ENCODE data around the gene ARID5A.
"Not testable (repeated sequence)": the region's sequence is repeated elsewhere in the genome, so short reads cannot be mapped to it uniquely, and the experiment has no call there.

The ARID5A gene, protein sequence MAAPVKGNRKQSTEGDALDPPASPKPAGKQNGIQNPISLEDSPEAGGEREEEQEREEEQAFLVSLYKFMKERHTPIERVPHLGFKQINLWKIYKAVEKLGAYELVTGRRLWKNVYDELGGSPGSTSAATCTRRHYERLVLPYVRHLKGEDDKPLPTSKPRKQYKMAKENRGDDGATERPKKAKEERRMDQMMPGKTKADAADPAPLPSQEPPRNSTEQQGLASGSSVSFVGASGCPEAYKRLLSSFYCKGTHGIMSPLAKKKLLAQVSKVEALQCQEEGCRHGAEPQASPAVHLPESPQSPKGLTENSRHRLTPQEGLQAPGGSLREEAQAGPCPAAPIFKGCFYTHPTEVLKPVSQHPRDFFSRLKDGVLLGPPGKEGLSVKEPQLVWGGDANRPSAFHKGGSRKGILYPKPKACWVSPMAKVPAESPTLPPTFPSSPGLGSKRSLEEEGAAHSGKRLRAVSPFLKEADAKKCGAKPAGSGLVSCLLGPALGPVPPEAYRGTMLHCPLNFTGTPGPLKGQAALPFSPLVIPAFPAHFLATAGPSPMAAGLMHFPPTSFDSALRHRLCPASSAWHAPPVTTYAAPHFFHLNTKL

DNA sequence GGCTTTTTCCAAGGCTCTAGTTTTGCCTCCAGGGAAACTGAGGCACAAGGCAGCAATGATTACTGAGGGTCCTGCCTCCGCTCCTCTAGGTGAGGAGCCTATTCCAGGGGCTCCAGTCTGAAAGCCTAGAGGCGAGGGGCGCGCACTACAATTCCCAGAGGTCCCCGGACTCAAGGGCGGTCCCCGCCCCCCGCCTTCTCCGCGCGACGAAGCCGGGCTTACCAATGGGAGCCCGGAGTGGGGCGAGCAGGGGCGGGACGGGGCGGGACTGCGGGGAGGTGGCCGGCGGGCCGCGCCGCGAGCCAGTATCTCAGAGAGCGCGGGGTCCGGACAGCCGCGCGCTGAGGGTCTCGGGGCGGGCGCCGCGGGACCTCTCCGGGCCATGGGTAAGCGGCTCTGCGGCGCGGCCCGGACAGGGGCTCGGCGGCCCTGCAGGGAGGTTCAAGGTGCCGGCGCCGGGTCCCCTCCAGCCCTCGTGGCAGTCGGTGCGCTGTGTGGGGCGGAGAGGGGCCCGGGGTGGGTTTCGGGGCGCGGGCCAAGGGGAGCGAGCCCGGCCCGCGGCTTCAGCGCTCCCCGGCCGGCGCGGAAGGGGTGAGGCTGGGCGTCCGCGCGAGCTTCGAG lies at the start of gene ARID5A:
Gene ARID5A (plus strand): TSS at position 308 of the 621 bp plus-strand sequence. CDS start 75 bp downstream, at position 383.
- peak; percentile 92 for DNase-seq

DNA sequence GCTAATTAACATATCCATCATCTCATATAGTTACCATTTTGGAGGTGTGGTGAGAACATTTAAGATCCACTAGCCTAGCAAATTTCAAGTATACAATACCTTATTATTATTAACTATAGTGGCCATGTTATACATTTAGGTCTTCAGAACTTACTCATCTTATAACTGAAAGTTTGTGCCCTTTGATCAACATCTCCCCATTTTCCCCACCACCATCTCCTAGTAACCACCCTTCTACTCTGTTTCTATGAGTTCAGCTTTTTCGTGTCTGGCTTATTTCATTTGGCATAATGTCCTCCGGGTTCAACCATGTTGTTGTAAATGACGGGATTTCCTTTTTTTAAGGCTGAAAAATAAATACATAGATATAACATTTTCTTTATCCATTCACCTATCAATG lies 47.3 kb upstream of the ARID5A start:
- DNase-seq, result no peak

DNA sequence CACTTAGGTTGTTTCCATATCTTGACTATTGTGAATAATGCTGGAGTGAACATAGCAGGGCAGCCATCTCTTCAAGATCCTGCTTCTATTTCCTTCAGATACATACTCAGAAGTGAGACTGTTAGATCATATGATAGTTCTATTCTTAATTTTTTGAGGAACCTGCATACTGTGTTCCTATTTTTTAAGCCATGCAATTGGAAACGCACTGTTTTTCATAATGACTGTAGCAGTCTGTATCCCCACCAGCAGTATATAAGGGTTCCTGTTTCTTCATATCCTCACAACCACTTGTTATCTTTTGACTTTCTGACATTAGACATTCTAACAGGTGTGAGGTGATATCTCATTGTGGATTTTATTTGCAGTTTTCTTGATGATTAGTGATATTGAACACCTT lies 46.9 kb upstream of the ARID5A start:
- DNase-seq, result no peak

DNA sequence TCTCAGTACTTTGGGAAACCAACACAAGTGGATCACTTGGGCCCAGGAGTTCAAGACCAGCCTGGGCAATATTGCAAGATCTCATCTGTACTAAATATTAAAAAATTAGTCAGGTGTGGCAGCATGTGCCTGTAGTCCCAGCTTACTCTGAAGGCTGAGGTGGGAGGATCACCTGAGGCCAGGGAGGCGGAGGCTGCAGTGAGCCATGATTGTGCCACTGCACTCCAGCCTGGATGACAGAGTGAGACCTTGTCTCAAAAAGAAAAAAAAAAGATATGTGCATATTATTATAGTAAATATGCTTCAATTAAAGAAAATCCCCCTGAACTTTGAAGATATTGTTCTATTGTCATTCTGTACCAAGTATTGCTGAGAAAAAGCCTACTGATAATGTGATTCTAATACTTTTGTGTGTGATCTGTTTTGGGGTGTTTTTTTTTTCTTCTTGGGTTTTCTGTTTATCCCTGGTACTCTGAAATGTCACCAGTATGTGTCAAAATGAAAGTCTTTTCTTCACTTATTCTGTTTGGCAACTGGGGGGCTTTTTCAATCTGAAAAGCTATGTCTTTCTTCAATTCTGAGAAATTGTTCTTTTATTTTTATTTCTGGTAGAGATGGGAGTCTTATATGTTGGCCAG lies 44.6 kb upstream of the ARID5A start:
- DNase-seq, result no peak

DNA sequence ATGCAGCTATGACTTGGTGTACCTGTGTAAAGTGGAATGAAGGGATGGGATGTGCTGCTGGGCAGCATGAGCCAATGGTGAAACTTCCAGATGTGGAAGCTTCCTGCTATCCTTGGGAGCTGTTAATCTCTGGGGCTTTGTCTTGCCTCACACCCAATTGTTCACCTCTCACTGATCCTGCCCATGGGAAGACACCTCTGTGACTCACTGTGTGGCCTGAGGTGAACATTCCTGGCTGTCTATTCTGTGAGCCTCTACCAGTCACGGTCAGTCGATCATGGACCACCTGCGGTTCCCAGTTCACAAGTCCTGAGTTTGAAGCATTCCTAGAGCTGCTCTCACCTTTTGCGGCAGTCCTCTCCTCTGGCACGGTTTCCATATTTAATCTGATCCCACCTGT lies 43.5 kb upstream of the ARID5A start:
- no peak for DNase-seq

DNA sequence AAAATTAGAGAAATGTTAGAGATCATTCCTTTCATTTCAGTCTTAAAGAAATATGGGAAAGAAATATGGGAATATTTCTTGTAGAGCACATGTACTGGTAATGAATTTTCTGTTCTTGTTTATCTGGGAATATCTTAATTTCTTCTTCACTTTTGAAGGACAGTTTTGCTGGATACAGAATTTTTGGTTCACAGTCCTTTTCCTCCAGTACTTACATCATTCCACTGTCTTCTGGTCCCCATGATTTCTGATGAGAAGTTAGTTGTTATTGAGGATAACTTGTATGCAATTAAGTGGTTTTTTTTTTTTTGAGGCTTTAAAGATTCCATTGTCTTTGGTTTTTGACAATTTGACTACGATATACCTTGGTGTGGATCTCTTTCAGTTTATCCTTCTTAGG lies 42.4 kb upstream of the ARID5A start:
- DNase-seq, result no peak

DNA sequence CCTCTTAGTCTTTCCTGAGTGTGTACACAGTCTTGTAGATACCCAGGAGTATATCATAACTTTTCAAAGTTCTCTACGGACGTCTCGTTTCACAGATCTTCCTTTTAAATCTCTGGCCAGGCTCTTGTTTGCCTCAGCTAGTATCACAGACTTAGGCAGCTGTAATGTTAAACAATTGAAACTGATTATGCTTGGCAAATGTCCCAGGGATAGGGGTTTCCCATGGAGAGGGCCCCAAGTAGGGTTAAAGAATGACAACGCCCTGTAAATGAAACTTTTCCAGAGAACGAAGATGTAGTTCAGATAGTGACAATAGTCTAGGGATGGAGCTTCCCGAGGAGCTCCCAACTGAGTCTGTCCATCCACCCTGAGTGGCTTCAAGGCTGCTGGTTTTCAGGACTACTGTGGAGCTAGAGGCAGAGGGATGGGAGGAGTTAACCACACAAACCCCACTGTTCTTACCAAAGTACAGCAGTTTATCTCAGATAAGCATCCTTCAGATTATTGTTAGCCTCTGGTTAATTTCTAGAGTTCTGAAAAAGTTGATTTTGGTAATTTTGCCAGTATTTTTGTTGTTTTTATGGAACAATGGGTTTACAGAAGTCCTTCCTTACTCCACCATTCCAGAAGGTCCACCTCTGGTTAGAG lies 40.4 kb upstream of the ARID5A start:
- no peak for DNase-seq

DNA sequence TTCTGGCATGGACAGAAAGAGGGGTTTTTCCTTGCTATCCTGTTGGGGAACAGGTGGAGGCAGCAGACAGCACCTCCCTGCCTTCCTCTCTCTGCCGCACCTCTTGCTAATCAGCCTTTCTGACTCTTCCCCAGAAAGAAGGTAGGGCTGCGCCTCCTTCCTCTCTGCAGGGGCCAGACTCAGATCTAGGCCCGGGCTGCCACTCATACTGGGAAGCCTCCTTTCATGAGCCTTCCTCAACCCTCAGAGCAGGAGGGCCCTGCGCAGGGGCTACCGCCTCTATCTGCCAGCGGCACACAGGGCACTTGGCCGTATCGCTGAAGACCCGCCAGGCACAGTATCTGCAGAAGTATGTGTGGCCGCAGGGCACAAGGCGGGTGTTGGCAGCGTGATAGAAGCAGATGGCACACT lies 38.5 kb upstream of the ARID5A start:
- no peak for DNase-seq

DNA sequence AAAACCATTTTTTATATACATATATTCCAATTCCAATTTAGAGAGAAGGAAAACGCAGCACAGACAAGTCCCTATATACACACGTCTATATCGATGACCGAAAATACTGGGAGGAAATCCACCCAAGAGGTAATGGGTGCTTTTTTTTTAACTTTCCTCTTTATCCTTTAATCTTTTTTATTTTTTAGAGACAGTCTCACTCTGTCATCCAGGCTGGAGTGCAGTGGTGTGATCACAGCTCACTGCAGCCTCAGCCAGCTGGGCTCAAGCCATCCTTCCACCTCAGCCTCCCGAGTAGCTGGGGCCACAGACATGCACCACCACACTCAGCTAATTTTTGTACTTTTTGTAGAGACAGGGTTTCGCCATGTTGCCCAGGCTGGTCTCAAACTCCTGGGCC lies 37.9 kb upstream of the ARID5A start:
- DNase-seq, result not testable (repeated sequence)

DNA sequence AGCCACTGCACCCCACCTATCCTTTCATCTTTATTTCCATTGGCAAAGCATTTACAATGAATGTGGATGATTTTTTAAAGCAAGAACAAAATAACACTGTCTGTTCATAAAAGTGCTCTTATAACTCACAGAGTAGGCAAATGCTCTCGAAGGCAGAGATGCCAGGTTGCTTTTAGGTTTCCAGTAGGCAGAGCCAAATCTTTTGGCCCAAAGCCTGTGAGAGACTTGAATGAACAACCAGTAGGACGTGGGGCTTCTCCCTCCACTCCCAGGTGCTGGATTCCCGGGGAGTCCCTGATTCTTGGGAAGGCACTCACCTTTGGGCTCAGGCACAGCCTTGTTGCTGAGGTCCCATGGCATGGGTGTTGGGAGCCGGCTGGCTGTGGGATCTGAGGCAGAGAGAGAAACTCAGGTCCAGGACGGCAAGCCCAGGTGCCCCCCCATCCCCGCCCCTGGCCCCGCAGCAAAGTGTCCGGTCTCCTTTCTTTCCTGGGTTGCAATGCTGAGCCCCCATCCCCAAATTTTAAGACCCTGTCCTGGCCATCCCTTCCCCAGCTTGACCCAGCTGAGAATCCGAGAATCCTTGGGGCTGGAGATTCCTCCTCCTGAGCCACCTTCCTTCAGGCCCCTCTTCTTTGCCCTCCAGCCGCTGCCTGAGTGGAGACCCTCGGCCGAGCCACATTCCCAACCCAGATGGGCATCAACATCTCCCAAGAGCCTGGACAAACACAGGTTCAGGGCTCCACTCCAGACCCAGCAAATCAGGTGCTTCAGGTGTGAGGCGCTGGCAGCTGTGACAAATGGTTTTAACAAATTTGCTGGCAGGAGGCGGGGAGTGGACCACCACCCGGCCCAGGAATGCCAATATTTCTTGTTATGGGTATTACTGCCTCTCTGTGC lies 37.2 kb upstream of the ARID5A start:
- DNase-seq, result no peak

DNA sequence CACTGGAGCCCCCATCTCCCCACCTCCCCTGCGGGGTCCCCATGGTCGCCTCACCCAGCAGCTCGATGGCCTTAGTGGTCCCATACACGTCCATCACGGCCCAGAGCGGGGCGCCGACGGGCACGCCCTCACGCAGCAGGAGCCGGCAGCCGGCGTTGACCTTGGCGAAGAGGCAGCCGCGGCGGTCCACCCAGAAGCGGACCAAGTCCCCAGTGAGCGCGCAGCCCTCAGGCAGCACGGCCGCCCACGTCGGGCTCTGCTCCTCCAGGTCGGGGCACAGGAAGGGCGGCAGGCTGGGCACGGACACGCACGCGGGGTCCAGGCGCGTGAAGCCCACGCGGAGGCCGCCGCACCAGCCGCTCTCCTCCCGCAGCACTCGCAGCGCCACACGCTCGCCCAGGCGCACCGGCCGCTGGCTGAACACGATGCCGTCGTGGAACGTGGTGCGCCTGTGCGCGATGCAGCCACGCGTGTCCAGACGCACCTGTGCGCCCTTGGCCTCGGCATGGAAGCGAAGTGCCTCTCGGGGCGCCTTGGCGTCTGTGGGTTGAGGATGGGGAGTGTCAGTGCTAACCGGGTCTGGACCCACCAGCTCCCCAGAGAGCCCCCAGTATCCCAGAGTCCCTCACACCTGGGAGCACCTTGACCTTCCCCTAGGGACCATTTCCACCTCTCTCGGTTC lies 36.0 kb upstream of the ARID5A start:
- no peak for DNase-seq

DNA sequence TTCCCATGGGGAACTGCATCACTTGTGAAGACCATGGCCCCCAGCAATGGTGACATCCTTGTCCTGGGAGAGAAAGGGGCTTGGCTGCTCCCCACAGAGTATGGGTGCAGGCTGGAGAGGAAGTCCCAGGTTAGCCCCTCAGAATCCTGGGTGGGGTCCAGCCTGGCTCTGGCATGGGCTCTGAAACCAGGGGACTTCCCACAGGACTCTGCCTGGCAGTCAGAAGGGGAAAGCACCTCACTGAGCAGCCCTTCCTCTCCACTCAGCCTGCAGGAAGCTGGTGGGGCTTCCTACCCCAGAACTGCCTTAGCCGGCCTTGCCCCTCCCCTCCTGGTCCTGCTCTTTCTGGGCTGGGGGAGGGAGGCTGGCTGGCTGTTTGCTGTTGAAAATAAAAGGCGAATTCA lies 35.1 kb upstream of the ARID5A start:
- peak; percentile 38 for DNase-seq

DNA sequence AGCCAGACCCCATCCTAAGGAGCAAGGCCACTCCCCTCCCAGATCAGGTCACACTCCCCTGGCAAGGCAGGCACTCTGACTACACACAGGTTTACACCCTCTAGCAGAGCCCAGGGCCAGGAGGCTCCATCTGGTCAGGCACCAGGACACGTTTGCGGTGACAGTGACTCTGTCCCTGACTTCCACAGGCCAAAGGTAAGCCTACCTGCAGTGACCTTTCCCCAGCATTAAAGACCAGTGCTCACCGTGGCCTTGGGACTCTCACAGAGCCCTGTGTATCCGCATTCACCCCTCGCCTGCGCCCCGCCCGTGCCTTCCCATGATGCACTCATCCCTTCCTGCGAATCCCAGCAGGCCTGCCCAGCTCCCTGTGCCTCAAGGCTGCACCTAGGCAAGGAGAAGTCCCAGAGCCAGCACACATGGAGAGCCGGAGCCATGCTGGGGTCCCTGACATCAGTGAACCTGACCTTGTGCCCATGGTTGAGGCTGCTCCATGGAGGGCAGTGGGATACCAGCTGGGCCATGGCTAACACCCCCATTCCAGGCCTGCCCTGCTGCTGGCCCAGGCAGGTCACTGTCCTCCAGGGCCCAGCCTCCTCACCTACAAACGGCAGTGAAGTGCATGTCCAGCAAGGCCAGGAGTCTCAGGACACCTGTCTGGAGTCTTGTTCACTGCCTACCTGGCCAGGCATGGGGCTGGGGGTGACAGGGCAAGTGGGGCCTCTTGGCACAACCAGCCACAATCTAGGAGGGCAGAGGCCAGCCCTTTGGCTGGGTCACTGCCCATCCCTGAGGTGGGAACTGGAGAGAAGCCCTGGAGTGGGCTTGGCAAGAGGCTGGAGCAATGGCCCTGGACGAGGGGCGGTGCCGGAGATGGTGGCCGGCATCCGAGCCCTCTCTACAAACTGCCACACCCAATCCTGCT lies 34.4 kb upstream of the ARID5A start:
- no peak for DNase-seq

DNA sequence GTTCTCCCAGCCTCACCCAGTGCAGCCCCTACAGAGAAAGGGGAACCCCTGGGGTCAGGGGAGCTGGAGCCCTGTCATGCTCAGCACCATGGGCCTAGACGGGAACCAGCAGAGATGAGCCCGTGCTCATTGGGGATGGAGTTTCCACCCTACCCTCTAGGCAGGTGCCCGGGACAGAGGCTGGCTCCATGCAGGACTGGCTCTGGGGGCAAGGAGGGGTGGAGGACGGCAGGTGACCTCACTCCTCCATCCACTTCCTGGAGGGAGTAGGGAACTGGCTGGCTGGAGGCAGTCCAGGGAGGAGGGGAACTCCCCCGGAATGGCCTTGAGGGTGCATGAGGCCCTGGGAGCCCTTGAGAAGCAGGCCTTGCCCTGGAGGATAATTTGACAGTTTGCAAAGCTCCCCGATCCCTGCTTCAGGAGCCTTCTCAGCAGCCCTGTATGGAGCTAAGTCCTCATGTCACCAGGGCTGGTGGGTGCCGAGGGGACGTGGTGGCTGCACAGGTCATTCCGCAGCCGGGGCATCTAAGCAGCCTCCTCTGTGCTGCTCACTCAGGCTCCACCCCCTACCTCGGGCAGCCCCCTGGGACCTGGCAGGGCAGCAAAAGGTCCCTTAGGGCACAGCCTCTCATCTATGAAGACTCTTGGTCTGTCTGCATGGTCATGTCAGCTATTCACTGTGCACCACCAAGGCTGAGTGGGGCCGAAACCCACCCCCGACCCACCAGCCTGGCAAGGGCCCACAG lies 33.5 kb upstream of the ARID5A start:
- no peak for DNase-seq

DNA sequence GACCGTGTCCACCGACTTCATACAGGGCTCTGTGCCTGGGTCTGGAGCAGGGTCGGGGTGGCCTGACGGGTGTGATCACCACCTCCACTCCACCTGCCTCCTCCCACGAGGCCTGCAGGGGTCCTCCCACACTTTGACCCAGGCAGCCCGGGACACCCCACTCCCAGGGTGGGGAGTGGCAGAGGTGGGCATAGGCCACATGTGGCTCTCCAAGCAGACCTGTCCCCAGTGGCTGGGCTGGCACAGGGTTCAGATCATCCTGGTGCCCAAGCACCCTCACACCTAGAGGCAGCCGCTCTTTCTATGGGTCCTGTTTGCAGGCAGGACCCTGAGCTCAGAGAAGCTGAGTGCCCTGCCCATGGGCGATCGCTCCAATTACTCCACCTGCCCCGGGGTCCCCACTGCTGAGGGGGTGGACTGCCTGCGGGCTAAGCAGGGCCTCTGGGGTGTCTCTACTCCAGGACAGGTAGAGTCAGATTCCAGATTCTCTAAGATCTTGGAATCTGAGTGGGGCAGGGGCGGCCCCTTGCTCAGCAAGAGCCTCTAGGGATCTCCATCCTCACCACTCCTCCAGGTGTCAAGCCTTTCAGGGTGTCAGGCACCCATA lies 32.8 kb upstream of the ARID5A start:
- no peak for DNase-seq

DNA sequence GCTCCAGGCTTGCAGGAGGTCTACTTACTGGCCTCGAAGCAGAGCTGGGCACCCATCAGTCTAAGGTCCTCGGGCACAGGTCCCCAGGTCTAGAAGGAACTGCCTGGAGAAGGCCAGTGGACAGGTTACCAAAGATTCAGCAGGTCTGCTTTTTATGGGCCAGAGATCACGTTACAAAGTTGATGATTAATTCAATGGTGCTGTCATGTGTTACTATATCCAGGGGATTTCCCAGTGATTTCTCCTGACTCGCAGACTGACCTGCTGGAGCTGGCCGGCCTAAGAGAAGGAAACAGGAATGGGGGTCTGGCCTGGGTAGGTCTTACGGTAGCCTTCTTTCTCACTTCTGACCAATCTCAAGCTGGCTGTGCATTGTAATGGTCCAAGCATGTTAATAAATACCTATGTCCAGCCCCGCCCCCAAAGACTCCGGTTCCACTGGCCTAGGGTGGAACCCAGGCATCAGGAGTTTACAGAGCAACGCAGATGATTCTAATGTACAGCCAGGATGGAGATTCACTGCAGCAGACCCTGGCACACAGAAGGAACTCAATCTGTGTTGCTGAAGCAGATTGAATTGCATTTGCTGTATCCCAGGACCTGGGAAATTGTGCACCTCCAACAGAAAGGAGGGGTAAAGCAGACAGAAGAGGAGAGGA lies 31.2 kb upstream of the ARID5A start, which contains the start of gene NEURL3:
Gene NEURL3 (minus strand): TSS at position 127 of the 659 bp plus-strand sequence. CDS start 71 bp downstream, at position 56.
- no peak for DNase-seq

DNA sequence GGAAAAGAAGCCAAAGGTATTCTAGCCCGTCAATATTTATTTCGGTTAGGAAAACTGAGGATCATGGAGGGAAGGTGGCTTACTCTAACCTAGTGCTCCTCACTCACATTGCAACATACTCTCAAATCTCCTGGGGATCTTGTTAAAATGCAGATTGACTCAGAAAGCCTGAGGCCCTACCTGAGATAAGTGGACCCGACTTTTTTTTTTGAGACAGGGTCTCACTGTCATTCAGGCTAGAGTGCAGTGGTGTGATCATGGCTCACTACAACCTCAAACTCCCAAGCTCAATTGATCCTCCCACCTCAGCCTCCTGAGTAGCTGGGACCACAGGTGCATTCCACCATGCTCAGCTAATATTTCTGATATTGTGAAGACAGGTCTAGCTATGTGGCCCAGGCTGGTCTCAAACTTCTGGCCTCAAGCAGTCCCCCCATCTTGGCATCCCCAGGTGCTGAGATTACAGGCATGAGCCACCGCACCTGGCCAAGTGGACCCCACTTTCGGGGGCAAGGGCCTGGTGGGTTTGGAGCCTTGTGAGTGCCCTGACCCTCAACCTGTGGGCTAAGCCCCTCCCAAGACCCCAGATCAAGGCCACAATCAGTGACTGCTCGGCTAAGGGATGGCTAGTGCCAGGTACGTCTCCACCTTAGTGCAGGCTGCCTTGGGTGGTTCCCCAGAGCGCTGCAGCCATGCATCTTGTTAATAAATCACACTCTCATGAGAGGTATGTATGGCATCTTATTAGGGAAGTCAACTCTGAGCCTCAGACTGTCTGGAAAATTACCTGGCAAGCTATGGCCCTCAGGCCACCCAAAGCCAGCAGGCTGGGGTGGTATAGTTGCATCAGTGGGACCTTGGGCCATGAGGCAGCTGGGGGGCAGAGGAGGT lies 30.3 kb upstream of the ARID5A start:
- DNase-seq, result no peak

Data from CD4-positive, alpha-beta T cell treated with Interleukin-21 for 1 hour (primary cell).